Neural crest cell (in vitro differentiated cells): Measurements from ENCODE around the gene PARD6B. TPM values are rescaled to one million over a fixed set of nuclear protein-coding genes. Genes with fewer than 3 reads are reported as not detected.

Experiments used
- DNase-seq: peaks from one replicate; pipeline ENCODE4 v3.0.0; 2021; ENCODE audit warnings: low read depth, mixed read lengths, low spot score
- H3K27ac Mint-ChIP-seq: one replicate; pipeline ENCODE4 v1.8.0; 2021; ENCODE audit warnings: mild to moderate bottlenecking, mixed read lengths; ENCODE audit not compliant: unreplicated experiment
- H3K27me3 Mint-ChIP-seq: 2 replicates; pipeline ENCODE4 v1.8.0; 2021; ENCODE audit warnings: low read depth, mild to moderate bottlenecking, mixed read lengths
- H3K36me3 Mint-ChIP-seq: 2 replicates; pipeline ENCODE4 v1.8.0; 2021; ENCODE audit warnings: low read depth, mild to moderate bottlenecking, mixed read lengths
- H3K4me1 Mint-ChIP-seq: 2 replicates; pipeline ENCODE4 v1.8.0; 2021; ENCODE audit warnings: mixed read lengths
- H3K4me3 Mint-ChIP-seq: one replicate; pipeline ENCODE4 v1.8.0; 2021; ENCODE audit warnings: mild to moderate bottlenecking, mixed read lengths
- H3K9me3 Mint-ChIP-seq: 2 replicates; pipeline ENCODE4 v1.8.0; 2021; ENCODE audit warnings: mixed read lengths
- CTCF ChIP-seq: fragments of 200-600 bp; sonication (generic); conservative IDR thresholded peaks from 2 replicates; pipeline ENCODE4 v1.5.0; 2021; ENCODE audit warnings: antibody characterized with exemption, mild to moderate bottlenecking
- total RNA-seq: library from RNA; stranded (reverse); gene quantifications from 2 replicates; pipeline ENCODE4 v1.2.1, GENCODE V29; 2021

PARD6B gene
- total RNA-seq, 1 donor from 2014 or later, result 9.5 TPM

- no peak overlapping the region for H3K4me3 Mint-ChIP-seq
- no peaks in the 10 kb centered on the region for H3K9me3 Mint-ChIP-seq
- H3K27me3 Mint-ChIP-seq, result no peaks in the 10 kb centered on the region
- no peak for TF ChIP-seq CTCF
- DNase-seq, result no peak
- H3K36me3 Mint-ChIP-seq, result no peaks in the 10 kb centered on the region
- H3K27ac Mint-ChIP-seq, result no peak overlapping the region
- H3K4me1 Mint-ChIP-seq, result peaks cover 30% of the 10 kb centered on the region
These were observed 11.7 kb downstream of the PARD6B start for GRCh38 chr20:50743087-50743486.

- DNase-seq, result no peak
- Mint-ChIP-seq H3K27ac (no peak overlapping the region), H3K36me3 (no peaks in the 10 kb centered on the region), H3K4me3 (peak overlapping the region; percentile 39), H3K27me3 (no peaks in the 10 kb centered on the region), H3K9me3 (no peaks in the 10 kb centered on the region), H3K4me1 (peaks cover 30% of the 10 kb centered on the region)
- TF ChIP-seq CTCF, result no peak
These were observed 12.9 kb downstream of the PARD6B start for GRCh38 chr20:50744143-50744792.

GRCh38 chr20:50745634-50746137 lies 14.3 kb downstream of the PARD6B start:
- H3K36me3 Mint-ChIP-seq, result no peaks in the 10 kb centered on the region
- no peak overlapping the region for H3K27ac Mint-ChIP-seq

GRCh38 chr20:50746138-50746940 lies 15.0 kb downstream of the PARD6B start:
- TF ChIP-seq CTCF, result no peak
- no peak for DNase-seq
- H3K4me3 Mint-ChIP-seq, result no peak overlapping the region
- H3K27me3 Mint-ChIP-seq, result no peaks in the 10 kb centered on the region
- H3K27ac Mint-ChIP-seq, result no peak overlapping the region
- no peaks in the 10 kb centered on the region for H3K9me3 Mint-ChIP-seq
- no peaks in the 10 kb centered on the region for H3K36me3 Mint-ChIP-seq
- H3K4me1 Mint-ChIP-seq, result peaks cover 25% of the 10 kb centered on the region

More at GRCh38 chr20:50745634-50746137, 14.3 kb downstream of the PARD6B start:
- H3K4me1 Mint-ChIP-seq, result peaks cover 25% of the 10 kb centered on the region
- no peak overlapping the region for H3K4me3 Mint-ChIP-seq
- H3K27me3 Mint-ChIP-seq, result no peaks in the 10 kb centered on the region
- TF ChIP-seq CTCF, result no peak
- H3K9me3 Mint-ChIP-seq, result no peaks in the 10 kb centered on the region
- no peak for DNase-seq

- H3K27ac Mint-ChIP-seq, result no peak overlapping the region
- H3K36me3 Mint-ChIP-seq, result no peaks in the 10 kb centered on the region
These were observed 15.9 kb downstream of the PARD6B start for GRCh38 chr20:50747275-50747674.

More at GRCh38 chr20:50747275-50747674, 15.9 kb downstream of the PARD6B start:
- Mint-ChIP-seq H3K9me3 (no peaks in the 10 kb centered on the region), H3K4me1 (peaks cover 25% of the 10 kb centered on the region), H3K27me3 (no peaks in the 10 kb centered on the region), H3K4me3 (no peak overlapping the region)
- DNase-seq, result no peak
- TF ChIP-seq CTCF, result no peak
